Gastroesophageal sphincter (tissue), 3 donors: Measurements from ENCODE around the gene SGTA.

ENCODE experiments used
- EP300 ChIP-seq: sonication (generic); formaldehyde crosslinking; IDR thresholded peaks from one replicate; pipeline ENCODE4 v1.6.1; 2017; ENCODE audit warnings: antibody characterized with exemption, mild to moderate bottlenecking
- POLR2A ChIP-seq, 2 donors: fragments of 450-650 bp; IDR thresholded peaks; one replicate each; pipeline ENCODE4 v1.6.1; 2017; ENCODE audit warnings: antibody characterized with exemption in 2 of 2, mild to moderate bottlenecking in 2 of 2, moderate library complexity in 1 of 2
- POLR2AphosphoS5 ChIP-seq: sonication (generic); formaldehyde crosslinking; IDR thresholded peaks from one replicate; pipeline ENCODE4 v1.6.1; 2017; ENCODE audit warnings: antibody characterized with exemption
- TF ChIP-seq, protein P1 (sequence below), 4 experiments: fragments of 200-600 bp in 2 of 4; fragments of 450-650 bp in 2 of 4; sonication (generic) in 1 of 4; IDR thresholded peaks; one replicate each; pipeline ENCODE4 v1.5.1; 2017 to 2019; ENCODE audit warnings: antibody characterized with exemption in 4 of 4, mild to moderate bottlenecking in 2 of 4, moderate library complexity in 2 of 4

DNA sequence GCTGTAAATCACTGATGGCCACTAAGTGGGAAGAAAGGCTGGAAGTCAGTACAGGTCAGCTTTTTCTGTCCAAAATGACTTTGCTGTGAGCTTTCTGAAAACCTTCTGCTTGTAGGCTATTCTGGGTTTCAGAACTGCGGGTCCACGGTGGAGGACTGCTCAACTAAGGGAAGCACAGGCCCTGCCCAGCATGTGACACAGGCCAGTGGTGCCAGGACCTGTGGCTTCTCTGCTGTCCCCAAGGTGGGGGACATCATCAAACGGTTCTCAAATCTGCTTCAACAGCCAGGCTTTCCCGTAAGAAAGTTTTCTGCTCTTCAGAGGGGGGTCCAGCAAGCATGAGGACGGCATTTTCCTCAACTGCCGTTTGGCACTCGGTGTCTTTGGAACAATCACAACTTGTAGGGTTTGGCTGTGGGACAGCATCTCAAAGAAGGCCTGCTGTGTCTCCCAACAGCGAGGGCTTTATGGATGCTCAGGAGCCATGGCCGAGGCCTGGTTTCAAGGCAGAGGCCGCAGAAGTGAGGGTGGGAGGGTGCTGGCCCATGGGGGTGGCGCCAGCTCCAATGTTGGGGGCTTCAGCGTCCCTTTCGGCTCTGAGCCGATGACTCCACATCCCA, 3.8 kb downstream of the SGTA start:
- TF ChIP-seq EP300 (no peak), POLR2AphosphoS5 (no peak), POLR2A (IDR thresholded peaks at IDR 0.05) (no peak)
- TF ChIP-seq, protein P1, sequence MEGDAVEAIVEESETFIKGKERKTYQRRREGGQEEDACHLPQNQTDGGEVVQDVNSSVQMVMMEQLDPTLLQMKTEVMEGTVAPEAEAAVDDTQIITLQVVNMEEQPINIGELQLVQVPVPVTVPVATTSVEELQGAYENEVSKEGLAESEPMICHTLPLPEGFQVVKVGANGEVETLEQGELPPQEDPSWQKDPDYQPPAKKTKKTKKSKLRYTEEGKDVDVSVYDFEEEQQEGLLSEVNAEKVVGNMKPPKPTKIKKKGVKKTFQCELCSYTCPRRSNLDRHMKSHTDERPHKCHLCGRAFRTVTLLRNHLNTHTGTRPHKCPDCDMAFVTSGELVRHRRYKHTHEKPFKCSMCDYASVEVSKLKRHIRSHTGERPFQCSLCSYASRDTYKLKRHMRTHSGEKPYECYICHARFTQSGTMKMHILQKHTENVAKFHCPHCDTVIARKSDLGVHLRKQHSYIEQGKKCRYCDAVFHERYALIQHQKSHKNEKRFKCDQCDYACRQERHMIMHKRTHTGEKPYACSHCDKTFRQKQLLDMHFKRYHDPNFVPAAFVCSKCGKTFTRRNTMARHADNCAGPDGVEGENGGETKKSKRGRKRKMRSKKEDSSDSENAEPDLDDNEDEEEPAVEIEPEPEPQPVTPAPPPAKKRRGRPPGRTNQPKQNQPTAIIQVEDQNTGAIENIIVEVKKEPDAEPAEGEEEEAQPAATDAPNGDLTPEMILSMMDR (IDR thresholded peaks at IDR 0.05): no peak
